Endothelial cell of umbilical vein (primary cell): Measurements from ENCODE around the gene KRTAP2-3.

Experiments
- CTCF ChIP-seq, 2 donors: IDR thresholded peaks; 1 replicate in 1 of 2; 2 replicates in 1 of 2; pipeline ENCODE4 v1.5.1; 2011; ENCODE audit warnings: low read length in 2 of 2, mild to moderate bottlenecking in 2 of 2, moderate library complexity in 2 of 2, control low read depth in 1 of 2, inconsistent platforms in 1 of 2, low read depth in 1 of 2; ENCODE audit not compliant: insufficient read depth in 1 of 2; ENCODE audit errors: extremely low read depth in 1 of 2
- EZH2 ChIP-seq: IDR thresholded peaks from 2 replicates; pipeline ENCODE4 v1.6.1; 2012; ENCODE audit warnings: borderline replicate concordance, low read depth, mild to moderate bottlenecking, moderate library complexity, low read length, inconsistent platforms; ENCODE audit not compliant: severe bottlenecking
- JUN ChIP-seq: IDR thresholded peaks from 2 replicates; pipeline ENCODE4 v1.6.1; 2011; ENCODE audit warnings: borderline replicate concordance, low read depth; ENCODE audit not compliant: insufficient read length, insufficient read depth
- POLR2A ChIP-seq: IDR thresholded peaks from 2 replicates; pipeline ENCODE4 v1.6.1; 2012; ENCODE audit warnings: low read depth, mild to moderate bottlenecking, control low read depth, low read length
- POLR2AphosphoS5 ChIP-seq: IDR thresholded peaks from 2 replicates; pipeline ENCODE4 v1.6.1; 2012; ENCODE audit warnings: low read depth, mild to moderate bottlenecking, control low read depth, low read length, moderate library complexity; ENCODE audit not compliant: insufficient read depth

- TF ChIP-seq CTCF (IDR thresholded peaks at IDR 0.05; ENCODE audit: extremely low read depth in 1 of 2, insufficient read depth in 1 of 2, low read depth in 1 of 2, low read length in 2 of 2) (no peak), EZH2 (no peak), POLR2AphosphoS5 (no peak), POLR2A (no peak), JUN (no peak)
Observed at GRCh38 chr17:41013181-41013580, 46.7 kb downstream of the KRTAP2-3 start.
